ENCODE results near the gene AFG1L. TPM values are rescaled to one million over a fixed set of nuclear protein-coding genes. Genes with fewer than 3 reads are reported as not detected.
"Not testable (repeated sequence)": the region's sequence is repeated elsewhere in the genome, so short reads cannot be mapped to it uniquely, and the experiment has no call there.

The AFG1L gene
- total and polyA plus RNA-seq, 2 donors = 3.9 to 9.8 TPM

DNA sequence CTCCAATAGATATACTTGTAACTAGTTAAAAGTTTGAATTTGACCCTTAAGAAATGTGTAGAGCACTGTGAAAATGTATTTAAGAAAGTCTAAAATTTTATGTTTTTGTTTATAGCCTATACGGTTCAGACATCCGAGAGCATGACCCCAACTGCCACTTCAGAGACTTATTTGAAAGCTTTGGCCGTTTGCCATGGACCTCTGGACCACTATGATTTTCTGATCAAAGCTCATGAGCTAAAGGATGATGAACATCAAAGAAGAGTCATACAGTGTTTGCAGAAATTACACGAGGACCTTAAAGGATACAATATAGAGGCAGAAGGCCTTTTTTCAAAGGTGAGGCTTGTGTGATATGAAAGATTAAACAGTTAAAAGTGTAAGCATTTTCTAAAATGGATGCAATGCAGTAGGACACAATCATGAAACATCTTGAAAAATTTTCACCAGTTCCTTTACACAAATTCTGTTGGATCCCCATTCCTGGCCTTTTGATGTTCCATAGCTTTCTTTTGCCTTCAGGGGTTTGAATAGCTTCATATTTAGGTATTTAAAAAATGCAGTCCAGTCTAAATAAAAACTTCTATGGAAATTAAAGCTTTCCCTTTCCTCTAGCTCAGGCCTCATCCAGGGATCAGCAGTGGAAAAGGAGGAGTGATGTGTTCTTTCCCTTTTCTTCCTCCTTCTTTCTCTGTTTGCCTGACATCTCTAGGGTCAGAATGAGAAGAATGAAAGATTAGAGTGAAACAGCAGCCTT is 29.0 kb downstream of the AFG1L start:
- Histone ChIP-seq H3K27me3 (ENCODE audit: control insufficient read depth in 2 of 2, insufficient read depth in 1 of 2, low read length in 1 of 2) (no peaks in the 10 kb centered on the region), H3K9me3 (ENCODE audit: control insufficient read depth in 2 of 2, insufficient read depth in 1 of 2, low read length in 1 of 2) (no peaks in the 10 kb centered on the region), H3K27ac (ENCODE audit: low read depth in 1 of 2, low read length in 1 of 2) (no peak overlapping the region), H3K4me1 (ENCODE audit: control insufficient read depth in 2 of 2, insufficient read depth in 2 of 2, low read length in 2 of 2) (no peaks in the 10 kb centered on the region), H3K4me3 (ENCODE audit: low read length in 2 of 2) (no peak overlapping the region), H3K36me3 (ENCODE audit: control insufficient read depth in 2 of 2, insufficient read depth in 2 of 2, low read length in 1 of 2) (peaks cover 0 to 11% of the 10 kb centered on the region in 2 donors)
- WGBS = 96% methylated on average over 4 of the region's 4 CpGs
- DNase-seq (ENCODE audit: low read depth in 6 of 9, low spot score in 9 of 9) = no peak

DNA sequence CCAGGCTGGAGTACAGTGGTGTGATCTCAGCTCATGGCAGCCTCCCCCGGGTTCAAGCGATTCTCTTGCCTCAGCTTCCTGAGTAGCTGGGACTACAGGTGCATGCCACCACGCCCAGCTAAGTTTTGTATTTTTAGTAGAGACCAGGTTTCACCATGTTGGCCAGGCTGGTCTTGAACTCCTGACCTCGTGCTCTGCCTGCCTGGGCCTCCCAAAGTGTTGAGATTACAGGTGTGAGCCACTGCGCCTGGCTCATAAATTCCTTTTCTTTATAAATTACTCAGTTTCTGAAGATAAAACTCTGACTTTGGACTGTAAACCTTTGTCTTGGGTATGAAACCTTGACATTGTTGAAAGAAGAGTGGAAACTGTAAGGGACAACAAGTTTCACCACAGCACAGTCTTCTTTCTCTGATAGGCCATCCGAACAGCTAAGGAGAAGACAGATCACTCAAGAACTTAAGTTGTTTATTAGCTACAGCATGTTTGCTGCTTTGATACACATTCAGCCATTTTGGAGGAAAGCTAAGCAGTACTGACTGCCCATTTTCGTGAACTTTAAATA is 35.4 kb downstream of the AFG1L start:
- H3K27ac ChIP-seq (ENCODE audit: low read depth in 1 of 2, low read length in 1 of 2); H3K9me3 ChIP-seq (ENCODE audit: control insufficient read depth in 2 of 2, insufficient read depth in 1 of 2, low read length in 1 of 2); H3K27me3 ChIP-seq (ENCODE audit: control insufficient read depth in 2 of 2, insufficient read depth in 1 of 2, low read length in 1 of 2); DNase-seq (ENCODE audit: low read depth in 6 of 9, low spot score in 9 of 9); H3K4me3 ChIP-seq (ENCODE audit: low read length in 2 of 2); H3K4me1 ChIP-seq (ENCODE audit: control insufficient read depth in 2 of 2, insufficient read depth in 2 of 2, low read length in 2 of 2); H3K36me3 ChIP-seq (ENCODE audit: control insufficient read depth in 2 of 2, insufficient read depth in 2 of 2, low read length in 1 of 2): not testable (repeated sequence)
- 97% methylated on average over 7 of the region's 7 CpGs for WGBS

DNA sequence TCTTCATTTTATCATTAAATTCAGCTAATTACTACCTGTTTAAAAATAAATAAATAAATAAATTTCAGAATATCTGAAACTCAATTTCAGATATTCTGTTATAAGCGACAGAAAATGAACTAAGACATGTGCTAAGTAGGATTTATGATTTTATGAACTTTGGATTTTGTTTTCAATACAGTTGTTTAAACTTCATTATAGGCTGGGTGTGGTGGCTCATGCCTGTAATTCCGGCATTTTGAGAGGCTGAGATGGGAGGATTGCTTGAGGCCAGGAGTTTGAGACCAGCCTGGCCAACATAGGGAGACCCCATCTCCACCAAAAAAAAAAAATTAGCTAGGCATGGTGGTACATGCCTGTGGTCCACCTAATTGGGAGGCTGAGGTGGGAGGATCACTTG is 36.0 kb downstream of the AFG1L start:
- H3K36me3 ChIP-seq (ENCODE audit: control insufficient read depth in 2 of 2, insufficient read depth in 2 of 2, low read length in 1 of 2) = peaks cover 0 to 7% of the 10 kb centered on the region in 2 donors
- H3K4me3 ChIP-seq (ENCODE audit: low read length in 2 of 2) = no peak overlapping the region
- no peak overlapping the region for H3K27ac ChIP-seq (ENCODE audit: low read depth in 1 of 2, low read length in 1 of 2)
- over 99% methylated on average over 2 of the region's 2 CpGs for whole genome bisulfite sequencing
- H3K27me3 ChIP-seq (ENCODE audit: control insufficient read depth in 2 of 2, insufficient read depth in 1 of 2, low read length in 1 of 2) = no peaks in the 10 kb centered on the region
- H3K9me3 ChIP-seq (ENCODE audit: control insufficient read depth in 2 of 2, insufficient read depth in 1 of 2, low read length in 1 of 2) = no peaks in the 10 kb centered on the region
- no peaks in the 10 kb centered on the region for H3K4me1 ChIP-seq (ENCODE audit: control insufficient read depth in 2 of 2, insufficient read depth in 2 of 2, low read length in 2 of 2)
- no peak for DNase-seq (ENCODE audit: low read depth in 6 of 9, low spot score in 9 of 9)

DNA sequence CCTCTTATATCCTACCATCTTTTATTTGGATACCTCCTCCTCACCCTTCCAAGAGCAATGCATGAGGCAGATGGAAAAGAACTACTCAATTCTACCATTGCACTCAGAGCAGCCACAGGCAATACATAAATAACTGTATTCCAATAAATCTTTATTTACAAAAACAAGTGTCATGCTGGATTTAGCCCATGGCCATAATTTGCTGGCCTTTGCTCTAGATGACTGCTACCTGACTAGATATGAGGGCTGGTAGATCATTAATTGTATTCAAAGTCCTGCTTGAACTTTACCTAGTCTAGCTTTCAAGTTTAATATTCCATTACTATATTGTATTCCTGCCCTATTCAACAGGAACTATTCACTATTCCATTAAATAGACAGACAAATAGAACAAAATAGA is 37.1 kb downstream of the AFG1L start:
- no peaks in the 10 kb centered on the region for H3K27me3 ChIP-seq (ENCODE audit: control insufficient read depth in 2 of 2, insufficient read depth in 1 of 2, low read length in 1 of 2)
- H3K27ac ChIP-seq (ENCODE audit: low read depth in 1 of 2, low read length in 1 of 2) = no peak overlapping the region
- DNase-seq (ENCODE audit: low read depth in 6 of 9, low spot score in 9 of 9) = no peak
- peaks cover 0 to 3% of the 10 kb centered on the region in 2 donors for H3K36me3 ChIP-seq (ENCODE audit: control insufficient read depth in 2 of 2, insufficient read depth in 2 of 2, low read length in 1 of 2)
- no peak overlapping the region for H3K4me3 ChIP-seq (ENCODE audit: low read length in 2 of 2)
- H3K4me1 ChIP-seq (ENCODE audit: control insufficient read depth in 2 of 2, insufficient read depth in 2 of 2, low read length in 2 of 2) = no peaks in the 10 kb centered on the region
- H3K9me3 ChIP-seq (ENCODE audit: control insufficient read depth in 2 of 2, insufficient read depth in 1 of 2, low read length in 1 of 2) = no peaks in the 10 kb centered on the region

DNA sequence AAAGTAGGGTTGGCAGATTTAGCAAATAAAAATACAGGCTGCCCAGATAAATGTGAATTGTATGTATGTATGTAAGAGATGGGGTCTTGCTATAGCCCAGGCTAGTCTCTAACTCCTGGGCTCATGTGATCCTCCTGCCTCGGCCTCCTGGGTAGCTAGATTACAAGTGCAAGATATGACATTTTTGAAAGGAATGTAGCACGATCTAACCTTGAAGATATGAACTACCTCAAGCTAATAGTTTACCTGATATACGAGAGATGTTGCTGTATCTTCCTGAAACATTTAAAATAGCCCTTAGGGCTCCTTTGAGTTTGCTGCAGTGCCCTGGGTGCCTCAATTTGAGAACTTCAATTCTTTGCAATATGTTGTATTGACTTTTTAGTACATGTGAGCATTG is 42.1 kb downstream of the AFG1L start:
- Histone ChIP-seq H3K27me3 (ENCODE audit: control insufficient read depth in 2 of 2, insufficient read depth in 1 of 2, low read length in 1 of 2) (no peaks in the 10 kb centered on the region), H3K36me3 (ENCODE audit: control insufficient read depth in 2 of 2, insufficient read depth in 2 of 2, low read length in 1 of 2) (no peaks in the 10 kb centered on the region), H3K9me3 (ENCODE audit: control insufficient read depth in 2 of 2, insufficient read depth in 1 of 2, low read length in 1 of 2) (no peaks in the 10 kb centered on the region), H3K27ac (ENCODE audit: low read depth in 1 of 2, low read length in 1 of 2) (no peak overlapping the region), H3K4me1 (ENCODE audit: control insufficient read depth in 2 of 2, insufficient read depth in 2 of 2, low read length in 2 of 2) (no peaks in the 10 kb centered on the region), H3K4me3 (ENCODE audit: low read length in 2 of 2) (no peak overlapping the region)
- no peak for DNase-seq (ENCODE audit: low read depth in 6 of 9, low spot score in 9 of 9)
- 97% methylated on average over 3 of the region's 3 CpGs for WGBS

DNA sequence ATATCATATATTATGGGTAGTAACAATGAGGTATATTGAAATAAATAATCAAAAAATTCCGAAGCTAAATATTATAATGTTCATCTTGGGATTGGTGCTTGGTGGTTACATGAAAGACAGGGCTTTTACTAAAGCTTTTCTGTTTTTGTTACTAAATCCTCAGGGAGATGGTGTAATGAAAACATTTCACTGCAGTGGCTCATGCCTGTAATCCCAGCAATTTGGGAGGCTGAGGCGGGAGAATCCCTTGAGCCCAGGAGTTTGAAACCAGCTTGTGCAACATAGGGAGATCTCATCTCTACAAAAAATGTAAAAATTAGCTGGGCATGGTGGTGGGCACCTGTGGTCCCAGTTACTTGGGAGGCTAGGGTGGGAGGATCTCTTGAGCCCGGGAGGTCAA is 42.9 kb downstream of the AFG1L start:
- WGBS = 96% methylated on average over 3 of the region's 3 CpGs
- Histone ChIP-seq H3K4me1 (ENCODE audit: control insufficient read depth in 2 of 2, insufficient read depth in 2 of 2, low read length in 2 of 2) (no peaks in the 10 kb centered on the region), H3K4me3 (ENCODE audit: low read length in 2 of 2) (no peak overlapping the region), H3K36me3 (ENCODE audit: control insufficient read depth in 2 of 2, insufficient read depth in 2 of 2, low read length in 1 of 2) (no peaks in the 10 kb centered on the region), H3K9me3 (ENCODE audit: control insufficient read depth in 2 of 2, insufficient read depth in 1 of 2, low read length in 1 of 2) (no peaks in the 10 kb centered on the region), H3K27ac (ENCODE audit: low read depth in 1 of 2, low read length in 1 of 2) (no peak overlapping the region), H3K27me3 (ENCODE audit: control insufficient read depth in 2 of 2, insufficient read depth in 1 of 2, low read length in 1 of 2) (no peaks in the 10 kb centered on the region)
- DNase-seq (ENCODE audit: low read depth in 6 of 9, low spot score in 9 of 9) = no peak

DNA sequence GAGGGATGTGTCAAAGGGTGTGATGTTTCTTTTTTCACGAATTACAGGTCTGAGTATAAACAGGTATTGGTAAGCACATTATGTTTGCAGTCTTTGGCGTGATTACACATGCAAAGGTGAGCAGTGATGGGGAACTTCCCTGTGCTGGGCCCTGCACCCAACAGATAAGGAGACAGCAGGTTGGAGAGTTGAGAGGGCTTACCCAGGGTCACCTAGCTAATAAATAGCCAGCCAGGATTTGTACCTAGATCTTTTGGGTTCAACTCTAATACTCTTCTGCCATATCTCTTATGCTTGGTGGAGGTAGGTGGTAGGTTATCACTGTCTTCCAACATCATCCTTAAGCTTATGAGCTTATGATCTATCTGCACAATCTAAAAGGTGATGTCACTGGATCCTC is 46.5 kb downstream of the AFG1L start:
- Histone ChIP-seq H3K36me3 (ENCODE audit: control insufficient read depth in 2 of 2, insufficient read depth in 2 of 2, low read length in 1 of 2) (no peaks in the 10 kb centered on the region), H3K4me1 (ENCODE audit: control insufficient read depth in 2 of 2, insufficient read depth in 2 of 2, low read length in 2 of 2) (no peaks in the 10 kb centered on the region), H3K27me3 (ENCODE audit: control insufficient read depth in 2 of 2, insufficient read depth in 1 of 2, low read length in 1 of 2) (no peaks in the 10 kb centered on the region), H3K9me3 (ENCODE audit: control insufficient read depth in 2 of 2, insufficient read depth in 1 of 2, low read length in 1 of 2) (no peaks in the 10 kb centered on the region), H3K4me3 (ENCODE audit: low read length in 2 of 2) (no peak overlapping the region), H3K27ac (ENCODE audit: low read depth in 1 of 2, low read length in 1 of 2) (no peak overlapping the region)
- WGBS = 95% methylated on average over 2 of the region's 2 CpGs
- no peak for DNase-seq (ENCODE audit: low read depth in 6 of 9, low spot score in 9 of 9)

DNA sequence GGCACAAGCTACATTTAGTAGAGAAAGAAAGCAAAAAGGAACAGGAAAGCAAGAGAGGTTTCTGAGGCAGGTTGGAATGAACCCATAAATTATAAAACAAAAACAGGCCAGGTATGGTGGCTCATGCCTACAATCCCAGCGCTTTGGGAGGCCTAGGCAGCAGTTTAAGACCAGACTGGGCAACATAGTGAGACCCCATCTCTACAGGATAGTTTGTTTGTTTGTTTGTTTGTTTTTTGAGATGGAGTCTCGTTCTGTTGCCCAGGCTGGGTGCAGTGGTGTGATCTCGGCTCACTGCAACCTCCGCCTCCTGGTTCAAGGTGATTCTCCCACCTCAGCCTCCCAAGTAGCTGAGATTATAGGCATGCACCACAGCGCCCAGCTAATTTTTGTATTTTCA is 49.0 kb downstream of the AFG1L start:
- Histone ChIP-seq H3K4me1 (ENCODE audit: control insufficient read depth in 2 of 2, insufficient read depth in 2 of 2, low read length in 2 of 2) (no peaks in the 10 kb centered on the region), H3K27me3 (ENCODE audit: control insufficient read depth in 2 of 2, insufficient read depth in 1 of 2, low read length in 1 of 2) (no peaks in the 10 kb centered on the region), H3K27ac (ENCODE audit: low read depth in 1 of 2, low read length in 1 of 2) (no peak overlapping the region), H3K9me3 (ENCODE audit: control insufficient read depth in 2 of 2, insufficient read depth in 1 of 2, low read length in 1 of 2) (no peaks in the 10 kb centered on the region), H3K4me3 (ENCODE audit: low read length in 2 of 2) (no peak overlapping the region), H3K36me3 (ENCODE audit: control insufficient read depth in 2 of 2, insufficient read depth in 2 of 2, low read length in 1 of 2) (no peaks in the 10 kb centered on the region)
- WGBS = 96% methylated on average over 5 of the region's 5 CpGs
- no peak for DNase-seq (ENCODE audit: low read depth in 6 of 9, low spot score in 9 of 9)

DNA sequence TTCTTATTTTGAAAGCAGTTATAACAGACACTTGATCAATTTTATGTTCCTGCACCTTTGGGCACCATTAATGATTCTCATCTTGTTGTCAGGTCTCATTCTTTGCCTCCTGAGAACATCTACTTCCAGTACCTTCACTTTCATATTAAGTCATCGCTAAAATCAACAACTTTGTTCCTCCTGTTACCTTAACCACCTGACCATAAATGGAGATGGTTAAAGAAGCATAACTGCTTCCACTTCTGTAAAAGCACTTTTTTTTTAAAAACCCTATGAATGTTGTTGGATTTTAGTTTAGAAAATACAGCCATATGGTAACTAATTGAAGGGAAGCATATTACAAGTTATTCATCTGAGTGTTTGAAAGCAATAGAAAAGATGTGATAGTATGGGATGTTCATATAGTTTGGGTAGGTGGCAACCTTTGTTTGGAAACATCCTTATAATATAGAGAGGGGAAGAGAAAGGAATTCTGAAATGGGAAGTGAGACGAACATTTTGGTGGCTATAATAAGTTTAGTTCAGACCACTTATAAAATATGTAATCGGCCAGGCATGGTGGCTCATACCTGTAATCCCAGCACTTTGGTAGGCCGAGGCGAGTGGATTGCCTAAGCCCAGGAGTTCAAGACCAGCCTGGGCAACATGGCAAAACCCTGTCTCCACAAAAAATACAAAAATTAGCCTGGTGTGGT is 53.9 kb downstream of the AFG1L start:
- H3K4me1 ChIP-seq (ENCODE audit: control insufficient read depth in 2 of 2, insufficient read depth in 2 of 2, low read length in 2 of 2) = no peaks in the 10 kb centered on the region
- 81% methylated on average over 5 of the region's 5 CpGs for WGBS

More for the DNA sequence above, 53.9 kb downstream of the AFG1L start:
- peak in 1 of 9 donors; percentile 32 for DNase-seq (ENCODE audit: low read depth in 6 of 9, low spot score in 9 of 9)
- Histone ChIP-seq H3K27me3 (ENCODE audit: control insufficient read depth in 2 of 2, insufficient read depth in 1 of 2, low read length in 1 of 2) (no peaks in the 10 kb centered on the region), H3K36me3 (ENCODE audit: control insufficient read depth in 2 of 2, insufficient read depth in 2 of 2, low read length in 1 of 2) (no peaks in the 10 kb centered on the region), H3K4me3 (ENCODE audit: low read length in 2 of 2) (no peak overlapping the region), H3K27ac (ENCODE audit: low read depth in 1 of 2, low read length in 1 of 2) (no peak overlapping the region), H3K9me3 (ENCODE audit: control insufficient read depth in 2 of 2, insufficient read depth in 1 of 2, low read length in 1 of 2) (no peaks in the 10 kb centered on the region)
